ENCODE measurements around the gene TNS3. TPM values are rescaled to one million over a fixed set of nuclear protein-coding genes. Genes with fewer than 3 reads are reported as not detected.
"Not testable (repeated sequence)": the region's sequence is repeated elsewhere in the genome, so short reads cannot be mapped to it uniquely, and the experiment has no call there.

TNS3 gene
- total RNA-seq, 1 donor = 67.3 TPM

- DNase-seq (ENCODE audit: low read depth in 2 of 3, low spot score in 2 of 3) = not testable (repeated sequence)
Observed at GRCh38 chr7:47603514-47604255, 21.8 kb upstream of the TNS3 start.

- DNase-seq (ENCODE audit: low read depth in 2 of 3, low spot score in 2 of 3) = no peak
Observed at GRCh38 chr7:47602272-47603004, 20.5 kb upstream of the TNS3 start.

GRCh38 chr7:47601881-47602249 is 20.0 kb upstream of the TNS3 start:
- DNase-seq (ENCODE audit: low read depth in 2 of 3, low spot score in 2 of 3) = no peak

GRCh38 chr7:47601119-47601880 is 19.4 kb upstream of the TNS3 start:
- peak in 2 of 3 donors; percentile 57 to 76 for DNase-seq (ENCODE audit: low read depth in 2 of 3, low spot score in 2 of 3)

- no peak for DNase-seq (ENCODE audit: low read depth in 2 of 3, low spot score in 2 of 3)
Observed at GRCh38 chr7:47600199-47601118, 18.5 kb upstream of the TNS3 start.

GRCh38 chr7:47597379-47597778 is 15.5 kb upstream of the TNS3 start:
- DNase-seq (ENCODE audit: low read depth in 2 of 3, low spot score in 2 of 3) = no peak

GRCh38 chr7:47596502-47597202 is 14.7 kb upstream of the TNS3 start:
- peak in 1 of 3 donors; percentile 39 for DNase-seq (ENCODE audit: low read depth in 2 of 3, low spot score in 2 of 3)

GRCh38 chr7:47594406-47594805 is 12.5 kb upstream of the TNS3 start:
- DNase-seq (ENCODE audit: low read depth in 2 of 3, low spot score in 2 of 3) = peak in 2 of 3 donors; percentile 62 to 79

GRCh38 chr7:47591655-47592572 is 10.0 kb upstream of the TNS3 start:
- DNase-seq (ENCODE audit: low read depth in 2 of 3, low spot score in 2 of 3) = no peak

- no peak for DNase-seq (ENCODE audit: low read depth in 2 of 3, low spot score in 2 of 3)
Observed at GRCh38 chr7:47591089-47591654, 9.3 kb upstream of the TNS3 start.

- not testable (repeated sequence) for DNase-seq (ENCODE audit: low read depth in 2 of 3, low spot score in 2 of 3)
Observed at GRCh38 chr7:47590215-47590614, 8.3 kb upstream of the TNS3 start.

- no peak for DNase-seq (ENCODE audit: low read depth in 2 of 3, low spot score in 2 of 3)
Observed at GRCh38 chr7:47588704-47589225, 6.9 kb upstream of the TNS3 start.

- no peak for DNase-seq (ENCODE audit: low read depth in 2 of 3, low spot score in 2 of 3)
Observed at GRCh38 chr7:47587976-47588375, 6.1 kb upstream of the TNS3 start.

- DNase-seq (ENCODE audit: low read depth in 2 of 3, low spot score in 2 of 3) = no peak
Observed at GRCh38 chr7:47587351-47587750, 5.4 kb upstream of the TNS3 start.

- DNase-seq (ENCODE audit: low read depth in 2 of 3, low spot score in 2 of 3) = no peak
Observed at GRCh38 chr7:47586925-47587324, 5.0 kb upstream of the TNS3 start.

- DNase-seq (ENCODE audit: low read depth in 2 of 3, low spot score in 2 of 3) = not testable (repeated sequence)
Observed at GRCh38 chr7:47586161-47586670, 4.3 kb upstream of the TNS3 start.

GRCh38 chr7:47584536-47584895 is 2.6 kb upstream of the TNS3 start:
- no peak for DNase-seq (ENCODE audit: low read depth in 2 of 3, low spot score in 2 of 3)
